ENCODE measurements around the gene SUGT1.

DNA sequence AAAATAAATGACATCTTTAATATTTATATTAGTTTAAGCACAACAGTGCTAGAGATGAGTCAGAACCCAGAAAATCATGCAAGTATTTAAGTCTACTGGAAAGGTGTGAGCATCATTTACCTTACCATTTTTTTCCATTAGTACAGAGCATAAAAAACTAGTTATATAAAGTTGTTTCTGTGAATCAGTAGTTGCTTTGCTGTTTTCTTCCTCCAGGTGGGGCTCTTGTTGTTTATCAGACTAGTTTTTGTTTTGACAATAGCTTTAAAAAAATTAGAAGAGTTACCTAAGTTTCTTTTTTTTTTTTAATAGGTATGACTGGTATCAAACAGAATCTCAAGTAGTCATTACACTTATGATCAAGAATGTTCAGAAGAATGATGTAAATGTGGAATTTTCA is 12.7 kb downstream of the SUGT1 start:
- TF ChIP-seq EZH2 (IDR thresholded peaks at IDR 0.05; ENCODE audit: borderline replicate concordance, low read depth, low read length, severe bottlenecking) (no peak), MAX (IDR thresholded peaks at IDR 0.05; ENCODE audit: insufficient read depth, insufficient read length) (no peak)
- TF ChIP-seq, protein P1, sequence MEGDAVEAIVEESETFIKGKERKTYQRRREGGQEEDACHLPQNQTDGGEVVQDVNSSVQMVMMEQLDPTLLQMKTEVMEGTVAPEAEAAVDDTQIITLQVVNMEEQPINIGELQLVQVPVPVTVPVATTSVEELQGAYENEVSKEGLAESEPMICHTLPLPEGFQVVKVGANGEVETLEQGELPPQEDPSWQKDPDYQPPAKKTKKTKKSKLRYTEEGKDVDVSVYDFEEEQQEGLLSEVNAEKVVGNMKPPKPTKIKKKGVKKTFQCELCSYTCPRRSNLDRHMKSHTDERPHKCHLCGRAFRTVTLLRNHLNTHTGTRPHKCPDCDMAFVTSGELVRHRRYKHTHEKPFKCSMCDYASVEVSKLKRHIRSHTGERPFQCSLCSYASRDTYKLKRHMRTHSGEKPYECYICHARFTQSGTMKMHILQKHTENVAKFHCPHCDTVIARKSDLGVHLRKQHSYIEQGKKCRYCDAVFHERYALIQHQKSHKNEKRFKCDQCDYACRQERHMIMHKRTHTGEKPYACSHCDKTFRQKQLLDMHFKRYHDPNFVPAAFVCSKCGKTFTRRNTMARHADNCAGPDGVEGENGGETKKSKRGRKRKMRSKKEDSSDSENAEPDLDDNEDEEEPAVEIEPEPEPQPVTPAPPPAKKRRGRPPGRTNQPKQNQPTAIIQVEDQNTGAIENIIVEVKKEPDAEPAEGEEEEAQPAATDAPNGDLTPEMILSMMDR (IDR thresholded peaks at IDR 0.05; ENCODE audit: extremely low read depth in 1 of 2, insufficient read depth in 1 of 2, low read depth in 1 of 2, low read length in 2 of 2) = peak in 1 of 2 donors; percentile 34

Data from endothelial cell of umbilical vein (primary cell).